SK-N-SH (cell line): ENCODE results near the gene XIAP. TPM values are rescaled to one million over a fixed set of nuclear protein-coding genes. Genes with fewer than 3 reads are reported as not detected.
A peak's percentile ranks its signal among the peaks of the same experiment; 100 is the strongest.

Experiments
- ELF1 ChIP-seq: IDR thresholded peaks from 2 replicates; pipeline ENCODE4 v1.4.0; 2012
- EZH2phosphoT487 ChIP-seq: fragments of 200-600 bp; sonication (generic); IDR thresholded peaks from 2 replicates; pipeline ENCODE4 v1.6.1; 2017; ENCODE audit warnings: low read depth, mixed run types, mild to moderate bottlenecking, antibody characterized with exemption, moderate library complexity, borderline replicate concordance
- FOSL2 ChIP-seq: IDR thresholded peaks from 2 replicates; pipeline ENCODE4 v1.4.0; 2012; ENCODE audit warnings: low read depth, mild to moderate bottlenecking, moderate library complexity, borderline replicate concordance
- FOXJ3 ChIP-seq: sonication (generic); formaldehyde crosslinking; IDR thresholded peaks from 2 replicates; pipeline ENCODE4 v1.5.1; 2020; ENCODE audit warnings: mild to moderate bottlenecking, missing genetic modification reagents
- MEF2A ChIP-seq: IDR thresholded peaks from 2 replicates; pipeline ENCODE4 v1.4.0; 2012; ENCODE audit warnings: low read depth, borderline replicate concordance
- MXI1 ChIP-seq: IDR thresholded peaks from 2 replicates; pipeline ENCODE4 v1.6.1; 2012; ENCODE audit warnings: mild to moderate bottlenecking, low read depth, low read length, improper control_type of control experiment
- NFIC ChIP-seq: IDR thresholded peaks from 2 replicates; pipeline ENCODE4 v1.4.0; 2012; ENCODE audit warnings: borderline replicate concordance
- RAD21 ChIP-seq: IDR thresholded peaks from 2 replicates; pipeline ENCODE4 v1.6.1; 2012; ENCODE audit warnings: mild to moderate bottlenecking, low read length
- RFX5 ChIP-seq: IDR thresholded peaks from 2 replicates; pipeline ENCODE4 v1.6.1; 2012; ENCODE audit warnings: mild to moderate bottlenecking, improper control_type of control experiment, low read length
- RXRA ChIP-seq: IDR thresholded peaks from 2 replicates; pipeline ENCODE4 v1.4.0; 2012; ENCODE audit warnings: low read depth, mild to moderate bottlenecking, borderline replicate concordance
- TAF1 ChIP-seq: IDR thresholded peaks from 2 replicates; pipeline ENCODE4 v1.6.1; 2012; ENCODE audit warnings: low read depth, mild to moderate bottlenecking, low read length, moderate library complexity, borderline replicate concordance
- polyA plus RNA-seq, 3 experiments: library from polyadenylated mRNA; depleted of rRNA; stranded (reverse); fragments of >200 nt; gene quantifications; 2 replicates each; pipeline ENCODE4 v1.2.3, GENCODE V29; 2012
- small RNA-seq, 7 experiments: library from RNA; depleted of rRNA; stranded (forward); fragments of <200 nt; gene quantifications; one replicate each; pipeline ENCODE3, GENCODE V24; 2012
- TF ChIP-seq, protein P1 (sequence below): IDR thresholded peaks from 2 replicates; pipeline ENCODE4; 2012
- TF ChIP-seq, protein P2 (sequence below): IDR thresholded peaks from 2 replicates; pipeline ENCODE4 v1.4.0; 2012; ENCODE audit warnings: low read depth

The XIAP gene
- polyA plus RNA-seq, 1 of the 3 experiments (the other 2 are of a cell fraction): 9.1 TPM

DNA sequence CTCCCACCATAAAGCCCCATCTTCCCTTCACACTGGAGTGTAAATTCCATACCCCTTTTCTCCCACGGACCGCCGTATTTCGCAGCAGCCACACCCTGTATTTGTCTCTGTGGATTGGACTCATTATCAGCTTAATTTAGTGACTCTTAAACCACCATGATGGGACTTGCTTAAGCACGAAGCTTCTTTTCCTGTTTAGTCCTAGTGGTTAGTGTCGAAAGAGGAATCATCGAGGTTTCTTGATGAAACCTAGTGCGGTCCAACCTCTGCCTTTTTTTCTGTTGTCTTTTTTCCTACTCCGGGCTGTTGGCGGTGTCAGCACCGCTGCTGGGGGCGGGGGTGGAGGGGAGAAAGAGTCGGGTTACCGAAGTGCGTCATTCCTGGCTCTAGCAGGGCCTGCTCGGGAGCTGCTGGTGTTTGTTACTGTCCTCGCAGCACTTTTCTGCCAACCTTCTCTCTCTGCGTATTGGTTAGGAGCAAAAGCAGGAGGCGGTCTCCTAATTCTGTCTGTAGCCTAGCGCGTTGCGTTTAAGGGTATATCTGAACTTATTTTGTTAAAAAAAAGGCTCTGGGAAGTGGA lies 103.0 kb downstream of the XIAP start (continued):
- TF ChIP-seq TAF1 (peak; percentile 68; the same call in 1 of the 2 replicates), RAD21 (no peak; the same call in 1 of the 2 replicates), MEF2A (no peak), EZH2phosphoT487 (no peak), RFX5 (peak; percentile 80), ELF1 (no peak; the same call in 1 of the 2 replicates), FOSL2 (peak; percentile 43; the same call in 1 of the 2 replicates), FOXJ3 (no peak), MXI1 (peak; percentile 59), NFIC (0 out of 2 replicates have a peak, but pooled peaks have one; percentile 56), RXRA (no peak)
- TF ChIP-seq, protein P1, sequence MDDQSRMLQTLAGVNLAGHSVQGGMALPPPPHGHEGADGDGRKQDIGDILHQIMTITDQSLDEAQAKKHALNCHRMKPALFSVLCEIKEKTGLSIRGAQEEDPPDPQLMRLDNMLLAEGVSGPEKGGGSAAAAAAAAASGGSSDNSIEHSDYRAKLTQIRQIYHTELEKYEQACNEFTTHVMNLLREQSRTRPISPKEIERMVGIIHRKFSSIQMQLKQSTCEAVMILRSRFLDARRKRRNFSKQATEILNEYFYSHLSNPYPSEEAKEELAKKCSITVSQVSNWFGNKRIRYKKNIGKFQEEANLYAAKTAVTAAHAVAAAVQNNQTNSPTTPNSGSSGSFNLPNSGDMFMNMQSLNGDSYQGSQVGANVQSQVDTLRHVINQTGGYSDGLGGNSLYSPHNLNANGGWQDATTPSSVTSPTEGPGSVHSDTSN: peak; percentile 73
- TF ChIP-seq, protein P2, sequence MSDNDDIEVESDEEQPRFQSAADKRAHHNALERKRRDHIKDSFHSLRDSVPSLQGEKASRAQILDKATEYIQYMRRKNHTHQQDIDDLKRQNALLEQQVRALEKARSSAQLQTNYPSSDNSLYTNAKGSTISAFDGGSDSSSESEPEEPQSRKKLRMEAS: peak; percentile 49; the same call in 1 of the 2 replicates

Small RNA genes within 50 kb of the gene (small RNA-seq; reads per million reads assigned to genes)
- gene RF00019 (0 reads per million in 7 experiments), gene RN7SL190P (0 reads per million in 7 experiments), gene RNU6-122P (0 reads per million in 7 experiments)

Other genes with a start within 250 kb of the XIAP start
- 26.7 and 40.2 TPM in 2 replicates for gene THOC2, start 127.0 kb upstream of the XIAP start, polyA plus RNA-seq (2012; rRNA removed)
- gene STAG2, start 101.7 kb downstream of the XIAP start, polyA plus RNA-seq (2012; rRNA removed): 11.3 and 11.6 TPM in 2 replicates